ENCODE measurements around the gene IL22RA2. TPM values are rescaled to one million over a fixed set of nuclear protein-coding genes. Genes with fewer than 3 reads are reported as not detected.

IL22RA2 gene
- polyA plus RNA-seq, 1 donor (not counting 4 experiments of a cell fraction or from before 2014, with no cell fraction given) = 0.03 TPM

DNA sequence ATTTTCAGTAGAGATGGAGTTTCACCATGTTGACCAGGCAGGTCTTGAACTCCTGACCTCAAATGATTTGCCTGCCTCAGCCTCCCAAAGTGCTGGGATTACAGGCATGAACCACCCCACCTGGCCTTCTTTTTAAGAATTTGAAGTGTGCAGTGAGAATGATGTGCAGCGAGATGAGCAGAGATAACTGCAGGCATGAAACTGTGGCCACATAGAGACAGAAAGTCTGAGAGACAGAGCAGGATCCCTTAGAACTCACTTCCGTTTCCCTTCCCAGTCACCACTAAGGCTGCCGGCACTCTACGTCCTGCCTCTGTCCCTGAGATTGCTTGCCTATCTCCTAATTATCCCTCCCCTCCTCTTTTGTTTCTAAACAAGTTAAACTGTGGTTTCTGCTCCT, 27.2 kb downstream of the IL22RA2 start:
- H3K4me2 ChIP-seq (ENCODE audit: control insufficient read depth, extremely low read depth, insufficient read depth, low read depth, low read length) = no peak overlapping the region
- TF ChIP-seq EZH2 (IDR thresholded peaks at IDR 0.05; ENCODE audit: low read length) = no peak
- no peaks in the 10 kb centered on the region for H3K9me3 ChIP-seq (ENCODE audit: control insufficient read depth, low read depth, low read length)
- H3K4me1 ChIP-seq (ENCODE audit: control insufficient read depth, extremely low read depth, insufficient read depth, low read length) = no peaks in the 10 kb centered on the region
- H3K27ac ChIP-seq (ENCODE audit: control insufficient read depth, insufficient read depth, low read length) = no peak overlapping the region
- H2AFZ ChIP-seq (ENCODE audit: control insufficient read depth, low read length) = no peak overlapping the region
- no peaks in the 10 kb centered on the region for H3K27me3 ChIP-seq (ENCODE audit: control insufficient read depth, extremely low read depth, insufficient read depth, low read length)
- H3K36me3 ChIP-seq (ENCODE audit: control insufficient read depth in 2 of 2, extremely low read depth in 1 of 2, insufficient read depth in 2 of 2, low read length in 2 of 2) = no peaks in the 10 kb centered on the region
- H3K9ac ChIP-seq (ENCODE audit: control insufficient read depth, extremely low read depth, insufficient read depth, low read length) = no peak overlapping the region
- H3K79me2 ChIP-seq (ENCODE audit: control insufficient read depth, insufficient read depth, low read length) = no peaks in the 10 kb centered on the region
- no peak for FAIRE-seq
- DNase-seq (ENCODE audit: low read depth, low spot score) = no peak
- no peaks in the 10 kb centered on the region for H4K20me1 ChIP-seq (ENCODE audit: control insufficient read depth, extremely low read depth, insufficient read depth, low read length)
- no peaks in the 10 kb centered on the region for H3K9me1 ChIP-seq (ENCODE audit: control insufficient read depth, extremely low read depth, insufficient read depth, low read length)
- no peak overlapping the region for H3K4me3 ChIP-seq (ENCODE audit: control insufficient read depth in 2 of 3, extremely low read depth in 1 of 3, insufficient read depth in 2 of 3, low read depth in 1 of 3, low read length in 3 of 3)
- dilution Hi-C loops (cut with MboI; ENCODE audit: extremely low pct_ligation_motif_present, low sequenced_read_pairs) = no loop called here

DNA sequence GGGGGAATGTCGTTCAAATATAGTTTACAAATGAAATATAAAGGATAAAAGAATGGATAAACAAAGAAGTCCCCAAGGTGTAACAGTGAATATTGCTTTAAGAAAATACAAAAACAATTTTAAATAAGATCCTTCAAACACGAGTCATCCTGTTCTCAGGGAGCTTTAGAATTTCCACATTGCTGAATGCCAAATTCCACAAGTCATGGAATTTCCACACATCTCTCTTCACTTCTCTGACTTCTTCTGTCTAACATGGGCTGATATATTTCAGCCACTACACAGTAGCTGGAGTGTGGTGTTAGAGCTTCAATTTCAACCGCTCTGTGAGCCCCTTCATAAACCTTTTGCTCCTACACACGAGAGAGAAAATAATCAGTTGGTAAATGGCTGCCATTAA, 28.0 kb downstream of the IL22RA2 start:
- Histone ChIP-seq H3K9ac (ENCODE audit: control insufficient read depth, extremely low read depth, insufficient read depth, low read length) (no peak overlapping the region), H3K27ac (ENCODE audit: control insufficient read depth, insufficient read depth, low read length) (no peak overlapping the region), H3K4me2 (ENCODE audit: control insufficient read depth, extremely low read depth, insufficient read depth, low read depth, low read length) (no peak overlapping the region), H4K20me1 (ENCODE audit: control insufficient read depth, extremely low read depth, insufficient read depth, low read length) (no peaks in the 10 kb centered on the region), H3K9me3 (ENCODE audit: control insufficient read depth, low read depth, low read length) (no peaks in the 10 kb centered on the region), H3K27me3 (ENCODE audit: control insufficient read depth, extremely low read depth, insufficient read depth, low read length) (no peaks in the 10 kb centered on the region), H2AFZ (ENCODE audit: control insufficient read depth, low read length) (no peak overlapping the region), H3K9me1 (ENCODE audit: control insufficient read depth, extremely low read depth, insufficient read depth, low read length) (no peaks in the 10 kb centered on the region), H3K4me3 (ENCODE audit: control insufficient read depth in 2 of 3, extremely low read depth in 1 of 3, insufficient read depth in 2 of 3, low read depth in 1 of 3, low read length in 3 of 3) (no peak overlapping the region), H3K4me1 (ENCODE audit: control insufficient read depth, extremely low read depth, insufficient read depth, low read length) (no peaks in the 10 kb centered on the region), H3K79me2 (ENCODE audit: control insufficient read depth, insufficient read depth, low read length) (no peaks in the 10 kb centered on the region), H3K36me3 (ENCODE audit: control insufficient read depth in 2 of 2, extremely low read depth in 1 of 2, insufficient read depth in 2 of 2, low read length in 2 of 2) (no peaks in the 10 kb centered on the region)
- no peak for DNase-seq (ENCODE audit: low read depth, low spot score)
- dilution Hi-C loops (cut with MboI; ENCODE audit: extremely low pct_ligation_motif_present, low sequenced_read_pairs) = no loop called here
- TF ChIP-seq, protein P1, sequence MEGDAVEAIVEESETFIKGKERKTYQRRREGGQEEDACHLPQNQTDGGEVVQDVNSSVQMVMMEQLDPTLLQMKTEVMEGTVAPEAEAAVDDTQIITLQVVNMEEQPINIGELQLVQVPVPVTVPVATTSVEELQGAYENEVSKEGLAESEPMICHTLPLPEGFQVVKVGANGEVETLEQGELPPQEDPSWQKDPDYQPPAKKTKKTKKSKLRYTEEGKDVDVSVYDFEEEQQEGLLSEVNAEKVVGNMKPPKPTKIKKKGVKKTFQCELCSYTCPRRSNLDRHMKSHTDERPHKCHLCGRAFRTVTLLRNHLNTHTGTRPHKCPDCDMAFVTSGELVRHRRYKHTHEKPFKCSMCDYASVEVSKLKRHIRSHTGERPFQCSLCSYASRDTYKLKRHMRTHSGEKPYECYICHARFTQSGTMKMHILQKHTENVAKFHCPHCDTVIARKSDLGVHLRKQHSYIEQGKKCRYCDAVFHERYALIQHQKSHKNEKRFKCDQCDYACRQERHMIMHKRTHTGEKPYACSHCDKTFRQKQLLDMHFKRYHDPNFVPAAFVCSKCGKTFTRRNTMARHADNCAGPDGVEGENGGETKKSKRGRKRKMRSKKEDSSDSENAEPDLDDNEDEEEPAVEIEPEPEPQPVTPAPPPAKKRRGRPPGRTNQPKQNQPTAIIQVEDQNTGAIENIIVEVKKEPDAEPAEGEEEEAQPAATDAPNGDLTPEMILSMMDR (optimal IDR thresholded peaks at IDR 0.05 in 1 of 3, IDR thresholded peaks at IDR 0.05 in 1 of 3, conservative IDR thresholded peaks at IDR 0.05 in 1 of 3; ENCODE audit: extremely low read depth in 1 of 3, insufficient read depth in 2 of 3, low read length in 3 of 3) = no peak
- no peak for TF ChIP-seq EZH2 (IDR thresholded peaks at IDR 0.05; ENCODE audit: low read length)
- no peak for FAIRE-seq

DNA sequence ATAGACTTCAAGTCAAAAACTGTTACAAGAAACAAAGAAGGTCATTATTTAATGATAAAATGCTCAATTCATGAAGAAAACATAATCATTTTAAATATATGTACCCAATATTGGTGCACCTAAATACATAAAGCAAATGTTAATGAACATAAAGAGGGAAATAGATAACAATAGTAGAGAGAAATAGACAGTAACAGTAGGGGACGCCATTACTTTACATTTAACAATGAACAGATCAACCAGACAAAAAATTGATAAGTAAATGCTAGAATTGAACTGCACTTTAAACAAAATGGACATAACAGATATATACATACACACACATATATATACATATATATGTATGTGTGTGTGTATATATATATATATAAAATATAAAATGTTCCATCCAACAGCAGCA, 37.4 kb downstream of the IL22RA2 start:
- no peak for DNase-seq (ENCODE audit: low read depth, low spot score)
- no peak overlapping the region for H3K27ac ChIP-seq (ENCODE audit: control insufficient read depth, insufficient read depth, low read length)
- H4K20me1 ChIP-seq (ENCODE audit: control insufficient read depth, extremely low read depth, insufficient read depth, low read length) = no peaks in the 10 kb centered on the region
- no peak for FAIRE-seq
- no peak overlapping the region for H3K9ac ChIP-seq (ENCODE audit: control insufficient read depth, extremely low read depth, insufficient read depth, low read length)
- peaks cover 4% of the 10 kb centered on the region for H3K27me3 ChIP-seq (ENCODE audit: control insufficient read depth, extremely low read depth, insufficient read depth, low read length)
- no peaks in the 10 kb centered on the region for H3K9me3 ChIP-seq (ENCODE audit: control insufficient read depth, low read depth, low read length)
- H3K79me2 ChIP-seq (ENCODE audit: control insufficient read depth, insufficient read depth, low read length) = no peaks in the 10 kb centered on the region
- no peaks in the 10 kb centered on the region for H3K9me1 ChIP-seq (ENCODE audit: control insufficient read depth, extremely low read depth, insufficient read depth, low read length)
- dilution Hi-C loops (cut with MboI; ENCODE audit: extremely low pct_ligation_motif_present, low sequenced_read_pairs) = no loop called here
- no peak for TF ChIP-seq EZH2 (IDR thresholded peaks at IDR 0.05; ENCODE audit: low read length)
- TF ChIP-seq, protein P1 (optimal IDR thresholded peaks at IDR 0.05 in 1 of 3, IDR thresholded peaks at IDR 0.05 in 1 of 3, conservative IDR thresholded peaks at IDR 0.05 in 1 of 3; ENCODE audit: extremely low read depth in 1 of 3, insufficient read depth in 2 of 3, low read length in 3 of 3) = peak in 1 of 3 experiments; percentile 33
- H2AFZ ChIP-seq (ENCODE audit: control insufficient read depth, low read length) = no peak overlapping the region
- H3K4me1 ChIP-seq (ENCODE audit: control insufficient read depth, extremely low read depth, insufficient read depth, low read length) = no peaks in the 10 kb centered on the region
- no peaks in the 10 kb centered on the region for H3K36me3 ChIP-seq (ENCODE audit: control insufficient read depth in 2 of 2, extremely low read depth in 1 of 2, insufficient read depth in 2 of 2, low read length in 2 of 2)
- H3K4me3 ChIP-seq (ENCODE audit: control insufficient read depth in 2 of 3, extremely low read depth in 1 of 3, insufficient read depth in 2 of 3, low read depth in 1 of 3, low read length in 3 of 3) = no peak overlapping the region
- no peak overlapping the region for H3K4me2 ChIP-seq (ENCODE audit: control insufficient read depth, extremely low read depth, insufficient read depth, low read depth, low read length)
